CD14-positive monocyte (primary cell): ENCODE results near the gene MBNL2. TPM values are rescaled to one million over a fixed set of nuclear protein-coding genes. Genes with fewer than 3 reads are reported as not detected.
"Not testable (repeated sequence)": the region's sequence is repeated elsewhere in the genome, so short reads cannot be mapped to it uniquely, and the experiment has no call there.

Experiments used
- DNase-seq, 3 donors: peaks; one replicate each; pipeline ENCODE4 v3.0.0-alpha.2; 2011 to 2022
- H2AFZ ChIP-seq: 2 replicates; pipeline ENCODE4 v1.6.0; 2012; ENCODE audit warnings: mild to moderate bottlenecking, low read depth, low read length, inconsistent platforms; ENCODE audit not compliant: insufficient read depth, poor library complexity, severe bottlenecking
- H3K27ac ChIP-seq, 2 donors: 1 replicate in 1 of 2; 2 replicates in 1 of 2; pipeline ENCODE4 v1.5.1; 2012 to 2013; ENCODE audit warnings: low read length in 2 of 2, control low read depth in 1 of 2, inconsistent platforms in 1 of 2, low read depth in 1 of 2, mild to moderate bottlenecking in 1 of 2
- H3K27me3 ChIP-seq, 2 donors: one replicate each; pipeline versions ENCODE4 v1.6.0 to v1.6.1; 2011 to 2013; ENCODE audit warnings: low read length in 2 of 2; ENCODE audit not compliant: control insufficient read depth in 2 of 2, insufficient read depth in 2 of 2
- H3K36me3 ChIP-seq, 2 donors: replicated peaks in 1 of 2; 1 replicate in 1 of 2; 2 replicates in 1 of 2; pipeline versions ENCODE4 v1.5.1 to v1.6.1; 2012 to 2013; ENCODE audit warnings: low read length in 2 of 2, control low read depth in 1 of 2, inconsistent platforms in 1 of 2, mild to moderate bottlenecking in 1 of 2; ENCODE audit not compliant: insufficient read depth in 2 of 2, control insufficient read depth in 1 of 2
- H3K4me1 ChIP-seq, 2 donors: 1 replicate in 1 of 2; 2 replicates in 1 of 2; pipeline versions ENCODE4 v1.5.1 to v1.6.1; 2012 to 2013; ENCODE audit warnings: low read length in 2 of 2, control low read depth in 1 of 2, inconsistent platforms in 1 of 2, mild to moderate bottlenecking in 1 of 2, moderate library complexity in 1 of 2; ENCODE audit not compliant: insufficient read depth in 2 of 2, control insufficient read depth in 1 of 2
- H3K4me2 ChIP-seq: replicated peaks from 2 replicates; pipeline ENCODE3; 2012; ENCODE audit warnings: low read length, moderate library complexity, mild to moderate bottlenecking; ENCODE audit not compliant: poor library complexity, severe bottlenecking; ENCODE audit errors: extremely low read depth
- H3K4me3 ChIP-seq, 3 experiments: fragments of 200-600 bp in 1 of 3; sonication (generic) in 1 of 3; replicated peaks in 1 of 3; 1 replicate in 2 of 3; 2 replicates in 1 of 3; pipeline ENCODE4 v1.5.1; 2011 to 2013; ENCODE audit warnings: low read length in 3 of 3, mild to moderate bottlenecking in 3 of 3, control low read depth in 2 of 3, low read depth in 2 of 3, inconsistent platforms in 1 of 3, moderate library complexity in 1 of 3
- H3K79me2 ChIP-seq: 2 replicates; pipeline ENCODE4 v1.6.0; 2012; ENCODE audit warnings: mild to moderate bottlenecking, control low read depth, inconsistent platforms, low read length, moderate library complexity; ENCODE audit not compliant: insufficient read depth
- H3K9ac ChIP-seq: 2 replicates; pipeline ENCODE4 v1.6.0; 2017; ENCODE audit warnings: low read length, mild to moderate bottlenecking; ENCODE audit not compliant: insufficient read depth, poor library complexity, severe bottlenecking
- H3K9me3 ChIP-seq, 2 donors: replicated peaks in 1 of 2; 1 replicate in 1 of 2; 2 replicates in 1 of 2; pipeline versions ENCODE4 v1.5.1 to v1.6.1; 2012 to 2013; ENCODE audit warnings: low read length in 2 of 2, control low read depth in 1 of 2; ENCODE audit not compliant: control insufficient read depth in 1 of 2, insufficient read depth in 1 of 2
- H4K20me1 ChIP-seq: 2 replicates; pipeline ENCODE4 v1.6.0; 2012; ENCODE audit warnings: mild to moderate bottlenecking, low read length, control low read depth, moderate library complexity; ENCODE audit not compliant: insufficient read depth
- H3K27ac Mint-ChIP-seq, 7 donors: one replicate each; pipeline ENCODE4 v1.8.0; 2020; ENCODE audit warnings: mild to moderate bottlenecking in 7 of 7, mixed read lengths in 7 of 7, moderate library complexity in 6 of 7, inconsistent platforms in 2 of 7
- H3K27me3 Mint-ChIP-seq, 3 donors: one replicate each; pipeline ENCODE4 v1.8.0; 2021 to 2022; ENCODE audit warnings: low read depth in 3 of 3, mild to moderate bottlenecking in 3 of 3, mixed read lengths in 3 of 3, moderate library complexity in 3 of 3, inconsistent platforms in 1 of 3
- H3K36me3 Mint-ChIP-seq, 2 donors: one replicate each; pipeline ENCODE4 v1.8.0; 2020; ENCODE audit warnings: mixed read lengths in 2 of 2, inconsistent platforms in 1 of 2, mild to moderate bottlenecking in 1 of 2
- H3K4me1 Mint-ChIP-seq: one replicate; pipeline ENCODE4 v1.8.0; 2020; ENCODE audit warnings: mild to moderate bottlenecking, mixed read lengths
- H3K4me3 Mint-ChIP-seq, 2 donors: one replicate each; pipeline ENCODE4 v1.8.0; 2020; ENCODE audit warnings: mild to moderate bottlenecking in 2 of 2, mixed read lengths in 2 of 2, moderate library complexity in 1 of 2
- H3K9me3 Mint-ChIP-seq, 7 donors: one replicate each; pipeline ENCODE4 v1.8.0; 2020 to 2022; ENCODE audit warnings: mixed read lengths in 7 of 7, mild to moderate bottlenecking in 6 of 7, moderate library complexity in 6 of 7, inconsistent platforms in 2 of 7
- WGBS: methylation state at CpG from one replicate; pipeline ENCODE4 v1.1.5; 2013; ENCODE audit warnings: missing lambda C conversion rate; ENCODE audit not compliant: insufficient coverage; 5-methylcytosine and 5-hydroxymethylcytosine counted together
- intact Hi-C, 2 donors: fragments of 100-400 bp; cut with micrococcal nuclease; formaldehyde crosslinking; loops; one replicate each; pipeline versions ENCODE4 v1.15.0 to v1.15.1; 2023
- polyA plus RNA-seq, 3 donors: library from polyadenylated mRNA; depleted of rRNA in 1 of 3; unstranded in 2 of 3; stranded (reverse) in 1 of 3; fragments of 300-500 nt in 2 of 3; fragments of >200 nt in 1 of 3; fragmentation: Illumina TruSeq in 2 of 3; gene quantifications; 1 replicate in 2 of 3; 2 replicates in 1 of 3; pipeline ENCODE4 v1.2.3, GENCODE V29; 2012 to 2021
- TF ChIP-seq, protein P1 (sequence below): fragments of 200-600 bp; IDR thresholded peaks from one replicate; pipeline ENCODE4 v1.8.0; 2022; ENCODE audit warnings: antibody characterized with exemption, mild to moderate bottlenecking

The MBNL2 gene
- polyA plus RNA-seq, 3 donors = 8.5 to 15.5 (median 13.4) TPM

GRCh38 chr13:97347255-97347932 lies 125.3 kb downstream of the MBNL2 start:
- peak overlapping the region in 1 of 7 donors; percentile 16 for H3K27ac Mint-ChIP-seq
- H3K4me1 Mint-ChIP-seq = no peaks in the 10 kb centered on the region
- Histone ChIP-seq H3K9ac (no peak overlapping the region), H3K79me2 (no peaks in the 10 kb centered on the region), H3K4me3 (no peak overlapping the region), H2AFZ (no peak overlapping the region), H4K20me1 (peaks cover 6% of the 10 kb centered on the region), H3K27me3 (no peaks in the 10 kb centered on the region), H3K4me1 (no peaks in the 10 kb centered on the region), H3K4me2 (no peak overlapping the region), H3K9me3 (no peaks in the 10 kb centered on the region), H3K27ac (no peak overlapping the region), H3K36me3 (peaks cover 46 to 91% of the 10 kb centered on the region in 2 donors)
- TF ChIP-seq, protein P1, sequence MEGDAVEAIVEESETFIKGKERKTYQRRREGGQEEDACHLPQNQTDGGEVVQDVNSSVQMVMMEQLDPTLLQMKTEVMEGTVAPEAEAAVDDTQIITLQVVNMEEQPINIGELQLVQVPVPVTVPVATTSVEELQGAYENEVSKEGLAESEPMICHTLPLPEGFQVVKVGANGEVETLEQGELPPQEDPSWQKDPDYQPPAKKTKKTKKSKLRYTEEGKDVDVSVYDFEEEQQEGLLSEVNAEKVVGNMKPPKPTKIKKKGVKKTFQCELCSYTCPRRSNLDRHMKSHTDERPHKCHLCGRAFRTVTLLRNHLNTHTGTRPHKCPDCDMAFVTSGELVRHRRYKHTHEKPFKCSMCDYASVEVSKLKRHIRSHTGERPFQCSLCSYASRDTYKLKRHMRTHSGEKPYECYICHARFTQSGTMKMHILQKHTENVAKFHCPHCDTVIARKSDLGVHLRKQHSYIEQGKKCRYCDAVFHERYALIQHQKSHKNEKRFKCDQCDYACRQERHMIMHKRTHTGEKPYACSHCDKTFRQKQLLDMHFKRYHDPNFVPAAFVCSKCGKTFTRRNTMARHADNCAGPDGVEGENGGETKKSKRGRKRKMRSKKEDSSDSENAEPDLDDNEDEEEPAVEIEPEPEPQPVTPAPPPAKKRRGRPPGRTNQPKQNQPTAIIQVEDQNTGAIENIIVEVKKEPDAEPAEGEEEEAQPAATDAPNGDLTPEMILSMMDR = no peak
- H3K27me3 Mint-ChIP-seq = no peaks in the 10 kb centered on the region
- H3K4me3 Mint-ChIP-seq = no peak overlapping the region
- peaks cover 66 to 78% of the 10 kb centered on the region in 2 donors for H3K36me3 Mint-ChIP-seq
- WGBS = 100% methylated on average over 2 of the region's 9 CpGs
- intact Hi-C loops = no loop called here
- peaks cover 0 to 6% (median 0%) of the 10 kb centered on the region in 7 donors for H3K9me3 Mint-ChIP-seq
- DNase-seq = no peak

DNA sequence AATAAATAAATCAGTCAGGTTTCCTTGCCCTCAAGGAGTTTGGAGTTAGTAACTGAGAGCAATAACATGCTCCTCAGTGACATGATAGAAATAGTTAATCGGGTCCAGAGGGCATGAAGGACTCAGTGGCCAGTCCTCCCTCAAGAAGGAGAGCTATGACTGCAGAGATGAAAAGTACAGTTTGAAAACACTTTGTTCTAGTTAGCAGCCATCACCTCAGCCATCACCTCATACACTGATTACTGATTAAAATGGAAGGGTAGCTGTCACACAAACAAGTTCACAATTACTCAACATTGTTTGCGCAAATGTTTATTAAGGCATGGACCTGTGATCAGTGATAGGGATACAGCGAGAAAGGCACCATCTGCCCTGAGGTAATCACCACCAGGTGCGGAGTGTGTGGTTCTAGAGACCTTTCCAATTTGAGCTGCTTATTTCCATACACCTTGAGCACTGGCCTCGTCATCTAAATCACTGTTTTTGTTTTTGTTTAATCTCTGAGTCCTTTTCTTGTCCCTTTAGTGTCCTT lies 126.5 kb downstream of the MBNL2 start:
- no peaks in the 10 kb centered on the region for H3K27me3 Mint-ChIP-seq
- no peak for DNase-seq
- Histone ChIP-seq H3K9me3 (no peaks in the 10 kb centered on the region), H3K4me3 (no peak overlapping the region), H3K79me2 (no peaks in the 10 kb centered on the region), H3K4me2 (no peak overlapping the region), H3K4me1 (no peaks in the 10 kb centered on the region), H3K27me3 (no peaks in the 10 kb centered on the region), H3K36me3 (peaks cover 49 to 91% of the 10 kb centered on the region in 2 donors), H3K27ac (no peak overlapping the region), H2AFZ (no peak overlapping the region), H4K20me1 (peaks cover 3% of the 10 kb centered on the region), H3K9ac (no peak overlapping the region)
- no peak overlapping the region for H3K27ac Mint-ChIP-seq
- TF ChIP-seq, protein P1 = no peak
- H3K4me3 Mint-ChIP-seq = no peak overlapping the region
- intact Hi-C loops = no loop called here
- WGBS = 100% methylated on average over 1 of the region's 5 CpGs
- peaks cover 65 to 75% of the 10 kb centered on the region in 2 donors for H3K36me3 Mint-ChIP-seq
- no peaks in the 10 kb centered on the region for H3K4me1 Mint-ChIP-seq
- peaks cover 0 to 6% (median 0%) of the 10 kb centered on the region in 7 donors for H3K9me3 Mint-ChIP-seq

DNA sequence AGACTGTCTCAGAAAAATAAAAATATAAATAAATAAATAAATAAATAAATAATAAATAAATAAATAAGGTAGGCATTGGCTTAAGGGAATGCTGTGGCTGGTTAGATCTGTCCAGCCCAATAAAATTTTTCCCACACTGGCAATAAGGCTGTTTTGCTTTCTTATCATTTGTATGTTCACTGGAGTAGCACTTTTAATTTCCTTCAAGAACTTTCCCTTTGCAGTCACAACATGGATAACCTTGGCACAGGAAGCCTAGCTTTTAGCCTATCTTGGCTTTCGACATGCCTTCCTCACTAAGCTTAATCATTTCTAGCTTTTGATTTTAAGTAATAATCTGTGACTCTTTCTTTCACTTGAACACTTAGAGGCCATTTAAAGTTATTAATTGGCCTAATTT lies 129.9 kb downstream of the MBNL2 start:
- H3K4me3 Mint-ChIP-seq, H2AFZ ChIP-seq, H3K9ac ChIP-seq, DNase-seq, H3K4me2 ChIP-seq, intact Hi-C loops, H3K27me3 ChIP-seq, H3K4me1 ChIP-seq, H3K27me3 Mint-ChIP-seq, H3K9me3 Mint-ChIP-seq, H3K4me1 Mint-ChIP-seq, H4K20me1 ChIP-seq, H3K27ac Mint-ChIP-seq, H3K27ac ChIP-seq, H3K79me2 ChIP-seq, H3K9me3 ChIP-seq, H3K4me3 ChIP-seq: not testable (repeated sequence)
- H3K36me3 ChIP-seq = peaks cover 52 to 86% of the 10 kb centered on the region in 2 donors
- H3K36me3 Mint-ChIP-seq = peaks cover 64 to 81% of the 10 kb centered on the region in 2 donors
- WGBS = no CpG with 5 or more reads among the region's 1 CpG
